ENCODE measurements around the gene USP34. TPM values are rescaled to one million over a fixed set of nuclear protein-coding genes. Genes with fewer than 3 reads are reported as not detected.

USP34 gene
- total RNA-seq, 1 experiment from 2014 or later: 26.1 TPM

DNA sequence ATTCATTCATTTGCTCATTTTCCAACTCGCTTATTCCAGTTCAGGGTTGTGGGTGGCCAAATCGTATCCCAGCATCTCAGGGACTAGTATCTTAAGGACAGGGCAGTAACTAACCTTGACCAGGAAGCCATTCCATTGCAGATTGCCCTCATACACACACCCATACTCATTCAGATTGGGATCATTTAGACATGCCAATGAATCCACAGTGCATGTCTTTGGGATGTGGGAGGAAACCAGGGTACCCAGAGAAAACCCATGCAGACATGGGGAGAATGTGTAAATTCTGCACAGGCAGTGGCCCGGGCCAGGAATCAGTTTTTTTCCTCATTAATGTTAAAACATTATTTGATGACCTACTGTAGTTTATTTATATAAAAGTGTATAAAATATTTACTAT lies 150.7 kb downstream of the USP34 start:
- no peak overlapping the region for H3K4me3 ChIP-seq
- H3K9me3 ChIP-seq: no peaks in the 10 kb centered on the region
- no peak for DNase-seq
- peaks cover 39% of the 10 kb centered on the region for H3K36me3 ChIP-seq
- no peaks in the 10 kb centered on the region for H3K27me3 ChIP-seq

- H3K9me3 ChIP-seq: no peaks in the 10 kb centered on the region
- no peak overlapping the region for H3K4me3 ChIP-seq
- no peak for DNase-seq
- H3K27me3 ChIP-seq: no peaks in the 10 kb centered on the region
- peaks cover 42% of the 10 kb centered on the region for H3K36me3 ChIP-seq
Measured at GRCh38 chr2:61318553-61318952, 152.3 kb downstream of the USP34 start.

DNA sequence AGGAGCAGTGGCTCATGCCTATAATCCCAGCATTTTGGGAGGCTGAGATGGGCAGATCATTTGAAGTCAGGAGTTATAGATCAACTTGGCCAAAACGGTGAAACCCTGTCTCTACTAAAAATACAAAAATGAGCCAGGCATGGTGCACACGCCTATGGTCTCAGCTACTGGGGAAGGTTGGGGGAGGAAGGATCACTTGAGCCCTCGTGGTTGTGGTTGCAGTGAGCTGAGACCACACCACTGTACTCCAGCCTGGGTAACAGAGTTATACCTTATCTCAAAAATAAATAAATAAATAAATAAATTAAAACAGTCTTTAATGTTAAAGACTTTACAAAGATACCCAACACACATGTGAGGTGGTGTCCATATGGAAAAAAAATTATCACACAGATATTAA lies 174.9 kb downstream of the USP34 start:
- no peak for DNase-seq
- Histone ChIP-seq H3K9me3 (no peaks in the 10 kb centered on the region), H3K36me3 (peaks cover 37% of the 10 kb centered on the region), H3K4me3 (no peak overlapping the region), H3K27me3 (no peaks in the 10 kb centered on the region)

DNA sequence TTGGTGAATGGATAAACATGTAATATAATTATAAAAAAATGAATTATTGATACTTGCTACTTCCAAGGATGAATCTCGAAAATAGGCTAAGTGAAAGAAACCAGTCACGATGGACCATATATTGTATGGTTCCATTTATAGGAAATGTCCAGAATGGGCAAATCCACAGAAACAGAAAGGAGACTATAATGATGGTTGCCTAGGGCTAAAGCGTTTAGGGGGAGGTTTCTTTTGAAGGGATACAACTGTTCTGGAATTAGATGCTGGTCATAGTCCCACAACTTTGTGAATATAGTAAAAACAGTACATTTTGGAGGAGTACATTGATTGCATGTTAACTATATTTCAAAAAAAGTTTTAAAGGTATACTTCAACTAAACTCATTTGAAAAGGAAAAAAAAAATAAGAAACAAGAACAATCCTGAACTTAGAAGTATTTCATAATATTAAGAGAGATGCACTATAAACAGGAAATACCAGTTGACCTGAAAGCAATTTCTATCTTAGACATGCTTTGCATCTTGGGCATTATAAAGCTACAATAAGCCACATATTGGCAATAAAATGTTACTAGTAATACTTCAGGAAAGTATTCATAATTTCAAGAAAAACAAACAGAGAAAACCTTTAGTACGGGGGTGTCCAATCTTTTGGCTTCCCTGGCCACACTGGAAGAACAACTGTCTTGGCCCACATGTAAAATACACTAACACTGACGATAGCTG lies 178.9 kb downstream of the USP34 start:
- H3K4me3 ChIP-seq: no peak overlapping the region
- no peaks in the 10 kb centered on the region for H3K9me3 ChIP-seq
- no peaks in the 10 kb centered on the region for H3K27me3 ChIP-seq
- peak; percentile 9 for DNase-seq
- H3K36me3 ChIP-seq: peaks cover 34% of the 10 kb centered on the region

- Histone ChIP-seq H3K9me3 (no peaks in the 10 kb centered on the region), H3K4me3 (no peak overlapping the region), H3K27me3 (no peaks in the 10 kb centered on the region), H3K36me3 (peaks cover 14% of the 10 kb centered on the region)
- no peak for DNase-seq
Measured at GRCh38 chr2:61288070-61288841, 182.6 kb downstream of the USP34 start.

GRCh38 chr2:61287254-61287653 lies 183.6 kb downstream of the USP34 start:
- Histone ChIP-seq H3K27me3 (no peaks in the 10 kb centered on the region), H3K9me3 (no peaks in the 10 kb centered on the region), H3K36me3 (peaks cover 14% of the 10 kb centered on the region), H3K4me3 (no peak overlapping the region)
- no peak for DNase-seq

DNA sequence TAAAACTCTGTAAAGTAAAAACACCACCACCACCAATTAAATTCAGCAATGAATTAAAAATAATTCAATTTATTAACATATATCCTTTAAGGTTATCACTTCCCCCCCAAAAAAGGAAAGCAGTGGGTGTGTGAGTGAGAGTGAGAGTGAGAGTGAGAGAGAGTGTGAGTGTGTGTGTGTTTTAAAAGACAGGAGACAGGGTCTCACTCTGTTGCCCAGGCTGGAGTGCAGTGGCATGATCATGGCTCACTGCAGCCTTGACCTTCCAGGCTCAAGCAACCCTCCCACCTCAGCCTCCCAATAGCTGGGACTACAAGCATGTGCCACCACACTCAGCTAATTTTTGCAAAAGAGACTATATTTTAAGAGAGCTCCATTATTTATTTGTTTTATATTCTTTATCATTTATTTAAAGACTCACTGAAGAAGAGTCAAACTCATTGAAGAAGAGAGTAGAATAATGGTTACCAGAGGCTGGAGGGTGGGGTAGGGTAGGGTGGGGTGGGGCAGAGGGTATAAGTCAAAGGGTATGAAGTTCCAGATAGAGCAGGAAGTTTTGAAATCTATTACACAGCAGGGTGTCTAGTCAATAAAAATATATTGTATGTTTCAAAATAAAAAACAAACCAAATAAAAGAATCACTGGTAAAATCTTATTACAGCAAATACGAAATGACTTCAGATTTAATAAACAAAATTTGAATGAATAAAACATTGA lies 187.3 kb downstream of the USP34 start:
- Histone ChIP-seq H3K4me3 (no peak overlapping the region), H3K27me3 (no peaks in the 10 kb centered on the region), H3K36me3 (peaks cover 26% of the 10 kb centered on the region), H3K9me3 (no peaks in the 10 kb centered on the region)
- no peak for DNase-seq

- H3K9me3 ChIP-seq: no peaks in the 10 kb centered on the region
- H3K27me3 ChIP-seq: no peaks in the 10 kb centered on the region
- peaks cover 26% of the 10 kb centered on the region for H3K36me3 ChIP-seq
- DNase-seq: no peak
- H3K4me3 ChIP-seq: no peak overlapping the region
Measured at GRCh38 chr2:61282104-61282590, 188.7 kb downstream of the USP34 start.

DNA sequence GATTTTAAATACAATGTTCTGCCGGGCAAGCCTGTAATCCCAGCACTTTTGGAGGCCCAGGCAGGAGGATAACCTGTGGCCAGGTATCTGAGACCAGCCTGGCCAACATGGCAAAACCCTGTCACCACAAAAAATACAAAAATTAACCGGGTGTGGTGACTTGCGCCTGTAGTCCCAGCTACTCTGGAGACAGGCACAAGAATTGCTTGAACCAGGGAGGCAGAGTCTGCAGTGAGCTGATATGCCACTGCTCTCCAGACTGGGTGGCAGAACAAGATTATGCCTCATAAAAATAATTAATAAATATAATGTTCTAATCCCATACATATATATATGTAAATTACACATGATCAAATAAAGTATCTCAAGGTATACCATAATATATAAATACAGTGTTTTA lies 189.6 kb downstream of the USP34 start:
- Histone ChIP-seq H3K9me3 (no peaks in the 10 kb centered on the region), H3K36me3 (peaks cover 29% of the 10 kb centered on the region), H3K27me3 (no peaks in the 10 kb centered on the region), H3K4me3 (no peak overlapping the region)
- no peak for DNase-seq

DNA sequence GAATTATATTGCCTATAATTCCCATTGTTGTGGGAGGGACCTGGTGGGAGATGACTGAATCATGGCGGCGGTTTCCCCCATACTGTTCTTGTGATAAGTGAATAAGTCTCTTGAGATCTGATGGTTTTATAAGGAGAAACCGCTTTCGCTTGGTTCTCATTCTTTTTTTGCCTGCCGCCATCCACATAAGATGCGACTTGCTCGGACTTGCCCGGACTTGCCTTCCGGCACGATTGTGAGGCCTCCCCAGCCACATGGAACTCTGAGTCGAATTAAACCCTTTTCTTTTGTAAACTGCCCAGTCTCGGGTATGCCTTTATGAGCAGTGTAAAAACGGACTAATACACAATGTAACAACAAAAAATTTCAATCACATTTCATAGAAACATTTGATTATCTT lies 193.1 kb downstream of the USP34 start:
- Histone ChIP-seq H3K27me3 (no peaks in the 10 kb centered on the region), H3K4me3 (no peak overlapping the region), H3K36me3 (peaks cover 37% of the 10 kb centered on the region), H3K9me3 (no peaks in the 10 kb centered on the region)
- no peak for DNase-seq

DNA sequence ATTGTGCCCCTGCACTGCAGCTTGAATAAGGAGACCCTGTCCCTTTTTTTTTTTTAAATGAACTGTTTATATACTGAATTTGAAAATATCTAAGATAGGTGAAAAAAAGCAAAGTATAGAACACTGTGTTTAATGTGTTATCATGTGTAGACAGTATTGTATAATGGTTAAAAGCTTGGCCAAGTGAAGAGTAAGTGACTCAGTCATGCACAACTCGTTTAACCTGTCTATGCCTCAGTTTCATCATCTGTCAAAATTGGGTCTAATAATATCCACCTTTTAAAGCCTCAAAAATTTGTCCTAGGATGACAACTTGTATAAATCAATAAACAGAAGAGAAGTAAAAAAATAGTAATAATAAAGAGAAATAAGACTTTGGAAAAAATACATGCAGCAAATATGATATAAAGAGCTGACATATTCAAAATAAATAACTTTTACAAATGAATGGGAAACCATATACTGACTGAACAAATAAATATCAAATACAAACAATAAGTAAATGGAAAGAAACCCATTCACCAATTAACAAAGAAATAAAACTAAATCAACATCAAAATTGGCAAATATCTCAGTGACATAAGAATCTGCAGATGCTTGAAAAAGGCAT lies 195.2 kb downstream of the USP34 start:
- H3K27me3 ChIP-seq: no peaks in the 10 kb centered on the region
- H3K36me3 ChIP-seq: peaks cover 32% of the 10 kb centered on the region
- no peaks in the 10 kb centered on the region for H3K9me3 ChIP-seq
- no peak overlapping the region for H3K4me3 ChIP-seq
- DNase-seq: no peak

DNA sequence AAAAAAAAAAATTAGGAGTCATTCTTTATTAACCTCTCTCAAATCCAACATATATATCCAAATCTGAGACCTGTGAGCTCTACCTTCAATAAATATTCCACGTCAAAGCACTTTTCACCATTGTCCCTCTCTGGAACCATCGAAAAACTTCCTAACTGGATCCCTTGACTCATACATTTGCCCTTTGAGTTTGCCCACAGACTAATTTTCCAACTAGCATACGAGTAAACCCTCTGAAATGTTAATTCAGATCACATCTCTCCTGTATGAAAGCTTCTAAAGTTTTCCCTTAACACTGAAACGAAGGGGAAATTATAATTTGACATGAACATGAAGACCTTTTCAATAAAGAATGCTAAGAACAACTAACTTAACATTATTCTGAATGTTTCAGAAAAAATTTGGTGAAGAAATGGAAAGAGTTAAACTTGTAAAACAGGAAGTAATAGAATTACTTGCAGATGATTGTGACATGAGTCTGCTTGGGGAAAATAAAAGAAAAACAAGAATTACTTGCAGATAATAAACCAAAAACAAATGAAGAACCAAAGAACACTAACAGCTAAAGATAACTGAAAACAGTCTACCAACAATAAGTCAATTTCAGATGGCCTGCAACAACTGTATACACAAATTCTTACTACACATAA lies 198.3 kb downstream of the USP34 start:
- Histone ChIP-seq H3K4me3 (no peak overlapping the region), H3K36me3 (peaks cover 39% of the 10 kb centered on the region), H3K27me3 (no peaks in the 10 kb centered on the region), H3K9me3 (no peaks in the 10 kb centered on the region)
- no peak for DNase-seq

GRCh38 chr2:61268249-61268648 lies 202.6 kb downstream of the USP34 start:
- DNase-seq: no peak
- no peak overlapping the region for H3K4me3 ChIP-seq
- H3K27me3 ChIP-seq: no peaks in the 10 kb centered on the region
- H3K36me3 ChIP-seq: peaks cover 53% of the 10 kb centered on the region
- H3K9me3 ChIP-seq: no peaks in the 10 kb centered on the region

GRCh38 chr2:61266632-61267505 lies 204.0 kb downstream of the USP34 start:
- H3K4me3 ChIP-seq: no peak overlapping the region
- no peaks in the 10 kb centered on the region for H3K27me3 ChIP-seq
- peaks cover 54% of the 10 kb centered on the region for H3K36me3 ChIP-seq
- DNase-seq: no peak
- no peaks in the 10 kb centered on the region for H3K9me3 ChIP-seq

DNA sequence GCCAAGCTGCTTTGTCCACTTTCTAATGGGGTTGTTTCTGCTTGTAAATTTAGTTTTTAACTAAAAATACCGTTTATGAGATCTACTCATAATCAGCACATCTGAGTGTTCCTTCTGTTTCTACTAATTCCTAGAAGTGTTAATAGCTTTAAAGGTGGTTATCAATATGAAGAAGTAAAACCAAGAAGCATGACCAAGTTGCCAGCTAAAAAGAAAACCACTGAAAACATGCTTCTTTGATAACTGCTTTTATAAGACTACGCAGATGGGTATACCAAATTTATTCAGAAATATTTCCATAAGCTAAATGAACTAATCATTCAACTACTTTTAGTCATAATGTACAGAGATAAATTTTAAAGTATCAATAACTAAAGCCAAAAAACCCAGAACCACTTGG lies 207.1 kb downstream of the USP34 start:
- Histone ChIP-seq H3K36me3 (peaks cover 50% of the 10 kb centered on the region), H3K9me3 (no peaks in the 10 kb centered on the region), H3K27me3 (no peaks in the 10 kb centered on the region), H3K4me3 (no peak overlapping the region)
- DNase-seq: no peak

- H3K27me3 ChIP-seq: no peaks in the 10 kb centered on the region
- H3K36me3 ChIP-seq: peaks cover 52% of the 10 kb centered on the region
- no peak overlapping the region for H3K4me3 ChIP-seq
- no peaks in the 10 kb centered on the region for H3K9me3 ChIP-seq
- no peak for DNase-seq
Measured at GRCh38 chr2:61262699-61263098, 208.2 kb downstream of the USP34 start.

Measured in MG63 (cell line).